GM15510 (cell line): Measurements from ENCODE around the gene DTNB.

Source experiments
- POLR2A ChIP-seq: IDR thresholded peaks from 3 replicates; pipeline ENCODE4 v1.6.1; 2011; ENCODE audit warnings: borderline replicate concordance; ENCODE audit not compliant: insufficient read length; ENCODE audit errors: extremely low read depth

The DTNB gene

DNA sequence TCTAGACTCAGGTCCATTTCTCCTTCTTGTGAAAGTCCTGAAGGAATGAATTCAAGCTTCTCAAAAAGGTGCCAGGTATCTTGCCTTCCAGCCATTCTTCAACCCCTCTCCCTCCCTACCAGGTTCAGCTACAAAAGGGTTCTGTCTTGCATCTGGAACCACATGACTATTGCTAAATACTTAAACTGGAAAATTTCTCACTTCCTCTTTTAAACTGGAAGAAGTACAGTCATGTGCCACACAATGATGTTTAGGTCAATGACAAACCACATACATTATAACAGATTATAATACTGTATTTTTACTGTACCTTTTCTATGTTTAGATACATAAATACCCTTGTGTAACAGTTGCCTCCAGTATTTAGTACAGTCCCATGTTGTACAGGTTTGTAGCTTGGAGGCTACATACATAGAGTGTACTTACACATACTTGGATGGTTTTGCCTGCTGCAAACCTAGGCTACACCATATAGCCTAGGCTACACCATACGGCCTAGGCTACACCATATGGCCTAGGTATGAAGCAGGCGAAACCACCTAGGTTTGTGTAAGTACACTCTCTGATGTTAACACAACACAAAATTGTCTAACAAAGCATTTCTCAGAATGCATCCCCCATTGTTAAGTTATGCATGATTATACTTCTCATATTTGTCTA lies 189.6 kb downstream of the DTNB start:
- TF ChIP-seq POLR2A, result no peak

DNA sequence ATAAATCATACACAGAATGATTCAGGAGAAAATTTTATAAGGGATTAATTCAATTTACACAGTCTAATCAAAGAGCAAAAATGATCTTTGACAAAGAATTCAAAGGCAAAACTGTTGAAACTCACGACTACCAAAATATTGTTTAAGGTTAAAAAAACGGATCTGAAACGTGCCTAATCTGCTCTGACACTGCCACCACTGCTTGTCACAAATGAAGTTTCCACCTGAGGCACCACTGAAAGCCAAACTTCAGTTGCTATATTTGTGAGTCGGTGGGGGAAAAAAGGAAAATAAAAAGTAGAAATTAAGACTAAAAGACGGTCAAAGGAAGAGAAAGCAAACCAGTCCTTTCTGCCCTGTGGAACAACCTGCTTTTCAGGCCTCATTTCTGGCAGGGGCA lies 191.0 kb downstream of the DTNB start:
- no peak for TF ChIP-seq POLR2A

DNA sequence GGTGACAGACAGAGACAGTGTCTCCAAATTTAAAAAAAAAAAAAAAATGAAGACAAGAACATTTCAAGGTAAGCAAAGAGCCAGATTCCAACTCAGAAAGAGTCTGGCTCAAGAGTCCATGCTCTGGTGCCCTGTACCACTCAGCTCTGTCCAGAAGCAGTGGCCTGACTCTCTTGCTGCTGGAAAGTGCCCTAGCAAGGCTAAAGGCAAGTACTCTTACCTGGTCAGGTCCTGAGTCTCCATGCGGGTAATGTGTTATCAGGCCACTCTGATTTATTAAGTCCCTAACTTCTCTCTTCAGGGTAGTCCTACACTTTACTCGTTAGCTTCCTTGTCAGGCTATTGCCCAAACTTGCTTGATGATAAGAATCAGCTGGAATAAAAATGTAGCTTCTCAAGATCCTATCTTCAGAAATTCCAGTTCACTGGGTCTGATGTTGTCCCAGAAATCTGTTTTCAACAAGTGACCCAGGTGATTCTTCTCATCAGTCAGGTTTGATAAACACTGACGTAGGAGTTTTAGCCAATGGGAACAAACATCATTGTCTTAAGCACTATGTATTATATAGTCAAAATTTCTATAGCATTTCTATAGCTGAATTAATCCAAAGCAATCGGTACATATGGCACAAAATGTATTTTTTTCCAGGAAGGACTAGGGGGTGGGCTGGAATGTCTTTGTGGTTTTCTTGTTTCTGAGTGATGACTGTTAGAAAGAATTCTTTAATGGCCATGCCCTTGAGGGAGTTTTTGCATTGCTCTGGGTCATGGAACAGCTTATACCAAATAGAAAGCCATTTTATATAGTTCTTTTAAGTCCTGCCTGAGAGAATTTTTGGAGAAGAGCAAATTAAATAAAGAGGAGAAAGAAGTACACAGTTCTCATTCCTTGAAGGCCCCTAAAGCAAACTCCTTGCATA lies 191.7 kb downstream of the DTNB start:
- TF ChIP-seq POLR2A, result no peak

DNA sequence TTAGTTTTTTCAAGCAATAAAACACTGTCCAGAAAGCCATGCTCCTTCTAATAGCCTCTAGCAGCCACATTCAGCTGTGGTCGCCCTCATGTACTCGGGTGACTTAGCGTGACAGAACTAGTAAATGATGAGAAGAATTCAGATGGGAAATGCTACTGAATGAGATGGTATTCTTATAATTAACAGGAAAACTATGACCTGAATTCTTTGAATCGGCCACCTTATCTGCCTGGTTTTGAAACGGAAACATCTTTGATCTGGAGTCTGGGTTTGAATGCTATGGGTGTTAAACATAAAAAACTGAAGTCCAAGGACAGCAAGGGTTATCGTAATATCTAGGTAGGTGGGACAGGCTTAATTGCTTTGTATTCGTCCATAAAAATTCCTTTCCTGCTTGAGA lies 192.8 kb downstream of the DTNB start:
- no peak for TF ChIP-seq POLR2A

DNA sequence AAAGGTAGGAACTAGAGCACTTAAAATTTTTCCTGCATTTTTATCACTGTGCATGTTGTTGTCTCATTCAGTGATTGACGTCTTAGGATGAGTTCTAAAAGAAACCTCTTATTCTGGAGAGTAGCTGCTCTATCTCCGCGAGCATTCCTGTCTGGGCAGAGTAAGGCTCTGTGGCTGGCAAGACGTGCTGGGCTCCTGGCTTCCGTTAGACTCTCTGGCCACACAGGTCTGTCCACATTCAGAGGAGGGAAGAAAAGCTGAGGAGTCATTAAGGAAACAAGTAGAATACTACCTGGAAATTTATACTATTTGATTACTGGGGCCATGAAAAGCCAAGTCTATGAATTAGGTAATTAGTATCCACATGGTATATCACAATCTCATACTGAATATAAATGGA lies 193.6 kb downstream of the DTNB start:
- TF ChIP-seq POLR2A, result no peak

DNA sequence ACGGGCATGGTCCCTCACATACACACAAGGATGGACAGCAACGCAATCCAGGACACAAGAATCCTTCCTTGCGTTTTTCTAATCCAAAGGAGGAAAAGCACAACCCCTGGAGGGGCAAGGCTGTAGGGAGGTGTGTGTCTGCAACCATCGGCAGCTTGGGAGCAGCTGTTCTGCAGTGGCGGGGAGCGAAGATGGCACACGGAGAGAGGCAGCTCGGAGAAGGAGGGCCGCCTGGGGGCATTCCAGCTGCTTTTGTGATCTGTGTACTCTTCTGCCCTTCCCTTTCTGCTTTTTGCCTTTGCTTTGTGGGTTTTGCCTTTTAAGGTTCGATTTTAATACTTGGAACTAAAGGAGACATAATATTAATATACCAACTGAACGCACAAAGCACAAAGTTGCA lies 194.6 kb downstream of the DTNB start:
- no peak for TF ChIP-seq POLR2A

DNA sequence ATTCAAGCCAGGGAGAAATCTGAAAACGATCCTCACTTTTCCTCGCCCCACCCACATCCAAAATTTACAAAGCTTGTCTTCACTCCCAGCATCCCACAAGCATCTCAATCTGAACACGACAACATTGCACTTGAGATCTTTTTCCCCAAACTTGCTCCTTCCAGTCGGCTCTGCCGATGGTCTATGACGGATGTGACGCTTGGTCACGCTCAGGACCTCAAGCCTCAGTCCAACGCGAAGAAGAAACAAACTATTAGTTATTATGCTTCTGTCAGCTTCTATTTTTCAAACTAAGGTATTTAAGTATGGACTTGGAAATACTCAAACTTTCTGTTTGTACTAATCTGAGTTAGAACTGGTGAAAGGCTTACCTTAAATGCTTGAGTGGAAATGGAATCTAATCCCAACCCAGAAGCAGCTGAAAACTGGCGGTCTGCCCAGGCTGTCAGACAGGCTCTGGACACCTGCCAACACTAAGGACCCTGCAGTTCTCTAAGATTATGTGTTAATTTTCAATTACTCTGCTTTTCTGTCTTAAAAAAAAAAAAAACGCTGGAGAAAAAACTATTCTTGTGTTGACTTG lies 199.5 kb downstream of the DTNB start:
- TF ChIP-seq POLR2A, result no peak

DNA sequence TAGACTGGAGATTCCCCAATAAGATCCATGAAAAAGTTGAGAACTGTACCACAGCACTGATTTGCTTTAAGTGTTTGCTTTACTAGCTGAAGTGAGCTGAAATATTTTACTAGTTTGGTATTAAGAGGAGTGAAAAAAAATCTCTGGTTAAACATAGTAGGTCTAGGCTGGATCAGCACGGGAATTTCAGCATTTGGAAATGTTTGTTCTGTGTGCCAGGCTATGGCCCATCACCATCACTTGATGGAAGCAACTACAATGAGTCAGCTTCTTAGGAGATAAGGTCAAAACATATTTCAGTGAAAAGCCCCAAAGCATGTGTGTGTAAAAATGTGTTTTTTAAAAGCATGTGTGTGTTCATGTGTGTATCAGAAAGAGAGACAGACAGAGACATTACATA lies 200.2 kb downstream of the DTNB start:
- no peak for TF ChIP-seq POLR2A

DNA sequence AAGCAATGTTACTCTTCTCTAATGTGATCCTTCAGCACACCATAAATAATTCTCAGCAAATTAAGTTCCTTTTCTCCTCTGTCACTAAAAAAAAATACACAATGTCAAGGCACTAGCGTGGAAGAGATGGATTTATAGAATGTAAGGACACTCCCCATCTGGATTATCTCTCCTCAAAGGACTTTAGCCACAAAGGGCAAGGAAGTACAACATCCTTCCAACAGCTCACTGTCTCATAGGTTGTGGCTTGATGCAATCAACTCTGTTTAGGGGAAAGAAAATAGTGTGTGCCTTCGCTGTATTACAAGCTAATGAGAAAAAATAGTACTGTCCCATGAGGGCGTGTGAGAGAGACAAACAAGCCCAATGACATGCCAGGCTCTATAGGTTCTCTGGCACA lies 202.6 kb downstream of the DTNB start:
- no peak for TF ChIP-seq POLR2A

DNA sequence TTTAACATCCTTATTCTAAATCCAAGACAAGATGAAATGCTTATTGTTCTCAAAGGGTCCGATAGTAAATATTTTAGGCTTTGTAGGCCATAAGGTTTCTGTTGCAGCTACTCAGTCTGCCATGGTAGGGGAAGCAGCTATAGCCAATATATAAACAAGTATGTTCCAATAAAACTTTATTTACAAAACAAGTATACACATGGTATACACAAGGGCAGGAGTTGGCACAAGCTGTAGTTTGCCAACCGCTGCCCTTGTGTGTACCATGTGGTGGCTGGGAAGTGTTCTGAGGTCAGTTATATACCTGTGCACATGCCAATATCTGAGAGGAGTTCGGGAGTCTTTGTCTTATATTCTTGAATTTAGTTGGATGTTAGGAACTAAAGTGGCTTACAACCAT lies 205.6 kb downstream of the DTNB start:
- no peak for TF ChIP-seq POLR2A

DNA sequence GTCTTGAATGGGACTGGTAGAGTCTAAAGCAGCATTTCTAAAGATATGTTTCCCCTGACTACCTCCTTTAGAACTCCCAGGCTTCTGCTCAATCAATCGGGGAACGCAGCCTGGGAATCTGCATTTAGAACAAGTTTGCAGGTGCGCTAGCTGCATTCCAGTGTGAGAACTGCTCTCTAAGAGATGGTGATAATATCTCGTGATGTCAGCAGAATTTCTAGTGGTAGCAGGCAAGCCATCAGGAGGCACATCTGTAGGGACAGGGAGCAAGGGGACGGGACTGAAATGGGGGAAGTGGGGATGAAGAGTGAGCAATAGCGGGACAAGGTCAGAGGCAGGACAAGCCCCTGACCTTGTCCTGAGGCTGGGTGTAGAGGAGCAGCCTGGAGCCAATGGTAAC lies 211.4 kb downstream of the DTNB start:
- TF ChIP-seq POLR2A, result no peak

DNA sequence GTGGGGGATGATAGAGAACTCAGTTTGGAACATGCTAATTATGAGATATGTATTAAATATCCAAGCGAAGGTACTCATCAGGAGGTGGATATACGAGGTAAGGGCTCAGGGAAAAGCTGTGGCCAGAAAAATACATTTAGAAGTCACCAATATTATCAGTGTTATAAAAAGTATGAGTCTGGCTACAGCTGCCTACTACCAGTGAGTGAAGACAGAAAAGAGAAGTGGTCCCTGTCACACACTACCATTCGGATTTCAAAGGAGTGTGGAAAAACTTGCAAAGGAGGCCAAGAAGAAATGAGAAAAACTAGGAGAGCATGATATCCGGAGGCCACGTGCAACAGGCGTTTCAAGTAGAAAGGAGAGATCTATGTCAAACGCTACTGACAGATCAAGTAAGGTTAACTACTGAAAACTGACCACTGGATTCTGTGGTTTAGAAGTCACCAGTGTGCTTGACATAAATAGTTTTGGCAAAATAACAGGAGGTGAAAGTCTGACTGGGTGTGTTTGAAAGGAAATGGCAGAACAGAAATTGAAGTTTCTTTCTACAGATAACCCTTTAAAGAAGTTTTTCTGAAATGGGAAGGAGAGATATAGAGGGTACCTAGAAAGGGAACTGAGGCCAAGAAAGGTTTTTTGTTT lies 213.0 kb downstream of the DTNB start:
- no peak for TF ChIP-seq POLR2A

DNA sequence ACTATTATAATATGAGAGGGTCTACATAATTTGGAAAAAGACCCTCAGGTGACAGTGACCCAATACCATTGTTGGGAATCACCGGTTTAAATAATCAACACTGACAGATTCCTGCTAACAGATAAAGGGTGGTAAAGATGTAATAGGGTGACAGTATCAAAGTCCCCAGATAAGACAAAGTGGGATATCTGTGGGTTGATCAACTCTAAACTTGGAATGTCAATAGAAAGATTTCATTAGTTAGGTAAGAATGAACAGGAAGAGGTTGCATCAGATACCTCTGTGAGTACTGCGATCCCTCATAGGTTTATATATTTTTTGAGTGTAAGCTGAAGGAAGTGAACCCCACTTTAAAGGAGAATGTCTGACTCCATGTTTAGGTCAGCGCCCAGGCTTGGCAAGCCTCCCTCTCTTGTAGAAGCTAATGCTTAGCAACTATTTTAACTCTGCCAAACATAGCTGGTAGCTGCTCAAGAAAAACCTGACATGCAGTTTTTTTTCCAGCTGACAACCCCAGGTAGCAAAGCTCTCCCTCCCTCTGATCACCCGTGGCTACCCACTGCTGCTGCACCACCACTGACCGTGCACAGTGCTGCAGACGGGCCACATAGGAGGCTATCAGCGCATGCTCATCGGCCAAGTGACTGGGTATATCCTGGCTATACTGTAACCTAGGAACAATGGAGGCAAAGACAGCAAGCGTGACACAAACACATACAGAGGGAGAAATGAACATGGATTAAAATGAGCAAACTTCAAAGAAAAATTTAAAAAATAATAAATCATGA lies 218.4 kb downstream of the DTNB start:
- no peak for TF ChIP-seq POLR2A

DNA sequence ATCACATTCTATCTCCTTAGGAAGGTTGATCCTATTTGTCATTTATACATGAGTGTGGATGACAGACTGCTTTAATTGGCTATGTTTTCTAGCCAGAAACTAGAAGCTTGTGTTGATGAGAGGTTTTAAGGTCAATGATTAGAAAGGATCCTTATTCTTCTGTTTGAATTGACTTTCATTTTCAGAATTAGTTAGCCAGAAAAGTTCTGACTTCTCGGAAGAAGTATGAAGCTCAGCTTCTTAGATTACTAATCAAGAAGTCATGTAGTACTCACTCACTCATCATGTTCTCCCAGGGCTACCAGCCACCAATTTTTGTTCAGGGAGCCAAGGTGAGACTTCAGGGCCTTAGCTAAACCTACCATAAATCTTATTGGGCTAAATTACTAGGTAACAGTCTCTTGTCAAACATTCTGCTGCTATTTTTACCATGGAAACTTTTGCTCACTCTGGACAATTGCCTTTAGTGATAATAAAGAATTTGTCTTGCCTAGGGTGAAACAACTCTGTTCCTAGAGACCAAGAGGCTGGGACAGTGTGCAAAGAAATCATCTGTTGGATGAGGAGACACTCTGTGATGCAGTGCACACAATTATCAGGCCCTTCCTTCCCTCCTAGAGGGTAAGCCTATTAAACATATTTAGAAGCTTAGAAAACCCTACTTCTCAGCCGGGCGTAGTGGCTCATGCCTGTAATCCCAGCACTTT lies 220.0 kb downstream of the DTNB start:
- TF ChIP-seq POLR2A, result peak; percentile 16
